T-helper 17 cell (primary cell): Measurements from ENCODE around the gene CYB5R3. TPM values are rescaled to one million over a fixed set of nuclear protein-coding genes. Genes with fewer than 3 reads are reported as not detected.

Experiments used
- ATAC-seq: fragments of 150-1000 bp; cut with Tn5 transposase; 2 replicates; pipeline ENCODE4 v1.10.0; 2021; ENCODE audit warnings: mild to moderate bottlenecking, moderate library complexity
- DNase-seq, 3 donors: peaks; one replicate each; pipeline versions ENCODE4 v3.0.0 to v3.0.0-alpha.2; 2020 to 2021
- H3K9me3 ChIP-seq: one replicate; pipeline ENCODE4 v1.7.0; 2013; ENCODE audit warnings: low read length, mild to moderate bottlenecking; ENCODE audit not compliant: control insufficient read depth, poor library complexity, severe bottlenecking
- H3K27ac Mint-ChIP-seq: one replicate; pipeline ENCODE4 v1.8.0; 2022; ENCODE audit warnings: mild to moderate bottlenecking, moderate library complexity, mixed read lengths
- H3K27me3 Mint-ChIP-seq: one replicate; pipeline ENCODE4 v1.8.0; 2022; ENCODE audit warnings: mixed read lengths
- H3K36me3 Mint-ChIP-seq: one replicate; pipeline ENCODE4 v1.8.0; 2022; ENCODE audit warnings: low read depth, mixed read lengths
- H3K4me1 Mint-ChIP-seq: one replicate; pipeline ENCODE4 v1.8.0; 2022; ENCODE audit warnings: mild to moderate bottlenecking, mixed read lengths
- H3K4me3 Mint-ChIP-seq: one replicate; pipeline ENCODE4 v1.8.0; 2022; ENCODE audit warnings: mild to moderate bottlenecking, moderate library complexity, mixed read lengths
- total RNA-seq, 4 donors: library from RNA in 2 of 4; stranded (reverse) in 2 of 4; gene quantifications; one replicate each; pipeline ENCODE4 v1.2.3 and lab custom pipeline; 2022 to 2026

The CYB5R3 gene
- total RNA-seq, 2 donors from 2014 or later, result 44.8 to 80.7 TPM

GRCh38 chr22:42645938-42646568 lies 3.1 kb downstream of the CYB5R3 start:
- no peak overlapping the region for H3K4me3 Mint-ChIP-seq
- DNase-seq, result no peak
- no peak for ATAC-seq
- H3K27me3 Mint-ChIP-seq, result no peaks in the 10 kb centered on the region
- peaks cover 2% of the 10 kb centered on the region for H3K36me3 Mint-ChIP-seq
- H3K9me3 ChIP-seq, result no peaks in the 10 kb centered on the region
- peaks cover 23% of the 10 kb centered on the region for H3K4me1 Mint-ChIP-seq
- H3K27ac Mint-ChIP-seq, result peak overlapping the region; percentile 43

- Mint-ChIP-seq H3K4me1 (peaks cover 23% of the 10 kb centered on the region), H3K36me3 (peaks cover 2% of the 10 kb centered on the region), H3K27me3 (no peaks in the 10 kb centered on the region), H3K27ac (peak overlapping the region; percentile 43), H3K4me3 (no peak overlapping the region)
- DNase-seq, result no peak
- no peak for ATAC-seq
- no peaks in the 10 kb centered on the region for H3K9me3 ChIP-seq
Measured at GRCh38 chr22:42645341-42645937, 3.8 kb downstream of the CYB5R3 start.

DNA sequence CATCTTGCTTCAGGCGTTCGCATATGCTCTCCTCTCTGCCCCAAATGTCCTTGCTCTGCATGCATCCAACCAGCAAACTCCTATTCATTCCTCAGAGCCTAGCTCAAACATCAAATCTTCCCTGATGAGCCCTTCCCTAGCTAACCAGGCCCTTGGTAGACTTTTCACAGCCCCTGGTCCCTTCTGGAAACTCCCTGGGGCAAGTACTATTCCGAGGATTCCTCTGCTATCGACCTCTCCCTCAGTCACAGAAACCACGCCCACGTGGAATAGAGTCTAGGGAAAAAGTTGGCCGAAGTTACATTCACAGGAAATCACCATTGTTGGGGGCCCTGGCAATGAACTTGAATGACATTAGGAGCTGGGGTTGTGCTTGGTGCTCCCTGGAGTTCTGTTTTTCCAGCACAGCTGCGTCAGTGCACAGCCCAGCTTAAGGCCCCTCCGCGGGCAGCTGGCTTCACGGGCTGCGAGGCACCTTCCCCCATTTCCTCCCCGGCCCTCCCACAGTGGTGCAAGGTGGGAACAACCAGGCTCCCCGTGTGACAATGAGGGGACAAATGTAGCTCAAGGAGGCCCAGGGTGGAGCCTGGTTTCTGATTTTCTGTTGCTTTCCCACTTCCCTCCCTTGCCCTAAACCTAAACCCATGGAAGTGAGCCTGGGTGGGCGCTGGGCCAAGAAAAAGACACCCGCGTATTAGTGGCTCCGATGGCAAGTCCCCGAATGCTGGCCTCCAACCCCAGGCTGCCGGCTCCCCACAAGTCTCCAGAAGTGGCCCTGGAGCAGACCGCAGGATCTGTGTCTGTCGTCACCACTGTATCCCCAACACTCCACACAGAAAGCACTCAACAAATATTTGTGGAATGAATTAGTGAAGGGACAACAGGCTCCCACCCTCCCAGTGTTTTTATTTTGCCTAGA lies 4.5 kb downstream of the CYB5R3 start:
- peaks cover 2% of the 10 kb centered on the region for H3K36me3 Mint-ChIP-seq
- H3K4me1 Mint-ChIP-seq, result peaks cover 23% of the 10 kb centered on the region
- H3K27me3 Mint-ChIP-seq, result no peaks in the 10 kb centered on the region
- no peaks in the 10 kb centered on the region for H3K9me3 ChIP-seq
- H3K4me3 Mint-ChIP-seq, result no peak overlapping the region
- no peak for DNase-seq
- H3K27ac Mint-ChIP-seq, result peak overlapping the region; percentile 86
- ATAC-seq, result no peak

- Mint-ChIP-seq H3K4me1 (peaks cover 23% of the 10 kb centered on the region), H3K4me3 (no peak overlapping the region), H3K27me3 (no peaks in the 10 kb centered on the region), H3K27ac (peak overlapping the region; percentile 86), H3K36me3 (peaks cover 2% of the 10 kb centered on the region)
- no peaks in the 10 kb centered on the region for H3K9me3 ChIP-seq
- ATAC-seq, result no peak
- DNase-seq, result no peak
Measured at GRCh38 chr22:42643634-42644421, 5.4 kb downstream of the CYB5R3 start.

DNA sequence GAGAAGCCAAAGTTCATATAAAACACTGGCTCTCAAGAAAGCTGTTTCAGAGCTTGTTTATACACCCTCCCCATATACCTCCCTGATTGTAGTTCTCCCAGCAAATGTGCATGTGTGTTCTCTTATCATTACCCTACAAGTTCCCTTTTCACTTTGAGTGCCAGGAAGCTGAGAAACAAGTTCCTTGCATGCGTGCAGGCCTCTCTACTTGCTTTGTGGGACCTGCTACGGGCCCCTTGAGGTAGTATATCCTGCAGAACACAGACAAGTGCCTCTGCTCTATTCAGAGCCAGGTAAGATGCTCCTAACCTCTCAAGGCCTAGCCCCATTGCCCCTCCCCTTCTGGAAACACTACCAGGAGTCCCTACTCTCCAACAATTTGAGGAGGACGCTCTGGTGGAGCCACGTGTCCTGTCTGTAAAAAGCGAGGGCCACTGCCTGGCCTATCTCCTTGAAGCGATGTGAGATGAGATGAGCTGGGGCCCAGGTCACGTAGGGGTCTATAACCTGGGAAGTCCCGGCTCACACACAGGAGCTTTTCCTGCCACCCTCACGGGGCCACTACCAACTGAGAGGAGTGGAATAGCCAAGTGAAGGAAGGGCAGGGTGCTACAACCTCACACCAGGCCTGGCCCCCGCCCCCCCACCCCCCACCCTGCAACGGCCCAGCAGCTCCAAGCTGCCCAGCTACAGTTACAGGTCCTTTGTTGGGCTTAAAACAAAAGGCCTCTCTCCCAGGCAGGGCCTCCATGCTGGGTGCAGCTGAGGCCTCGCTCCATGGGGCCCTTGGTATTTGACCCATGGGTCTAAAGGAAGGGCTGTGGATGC lies 6.2 kb downstream of the CYB5R3 start:
- no peak for ATAC-seq
- Mint-ChIP-seq H3K27me3 (no peaks in the 10 kb centered on the region), H3K4me1 (peaks cover 21% of the 10 kb centered on the region), H3K36me3 (no peaks in the 10 kb centered on the region), H3K27ac (no peak overlapping the region), H3K4me3 (no peak overlapping the region)
- no peaks in the 10 kb centered on the region for H3K9me3 ChIP-seq
- DNase-seq, result no peak

DNA sequence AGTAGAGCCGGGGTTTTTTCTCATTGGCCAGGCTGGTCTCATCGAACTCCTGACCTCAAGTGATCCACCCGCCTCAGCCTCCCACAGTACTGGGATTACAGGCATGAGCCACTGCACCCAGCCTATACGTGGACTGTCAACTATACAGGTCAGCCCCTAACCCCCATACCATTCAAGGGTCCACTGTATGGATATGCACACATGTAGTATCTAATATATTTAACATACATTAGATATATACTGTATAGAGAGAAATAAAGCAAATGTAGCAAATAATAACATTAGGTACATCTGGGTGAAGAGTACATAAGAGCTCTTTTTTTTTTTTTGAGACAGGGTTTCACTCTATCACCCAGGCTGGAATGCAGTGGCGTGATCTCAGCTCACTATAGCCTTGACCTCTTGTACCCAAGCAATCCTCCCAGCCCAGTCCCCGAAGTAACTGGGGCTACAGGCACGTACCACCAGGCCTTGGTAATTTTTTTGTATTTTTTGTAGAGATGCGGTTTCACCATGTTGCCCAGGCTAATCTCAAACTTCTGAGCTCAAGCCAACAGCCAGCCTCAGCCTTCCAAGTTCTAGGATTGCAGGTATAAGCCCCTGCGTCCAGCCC lies 7.3 kb downstream of the CYB5R3 start:
- H3K4me3 Mint-ChIP-seq, result no peak overlapping the region
- no peak for DNase-seq
- H3K9me3 ChIP-seq, result no peaks in the 10 kb centered on the region
- H3K4me1 Mint-ChIP-seq, result peaks cover 14% of the 10 kb centered on the region
- no peaks in the 10 kb centered on the region for H3K36me3 Mint-ChIP-seq
- no peak overlapping the region for H3K27ac Mint-ChIP-seq
- no peaks in the 10 kb centered on the region for H3K27me3 Mint-ChIP-seq
- ATAC-seq, result no peak

- ATAC-seq (no peak), DNase-seq (no peak)
- Mint-ChIP-seq H3K4me3 (no peak overlapping the region), H3K36me3 (no peaks in the 10 kb centered on the region), H3K4me1 (peaks cover 8% of the 10 kb centered on the region), H3K27me3 (no peaks in the 10 kb centered on the region), H3K27ac (no peak overlapping the region)
- H3K9me3 ChIP-seq, result no peaks in the 10 kb centered on the region
Measured at GRCh38 chr22:42639541-42640241, 9.5 kb downstream of the CYB5R3 start.

DNA sequence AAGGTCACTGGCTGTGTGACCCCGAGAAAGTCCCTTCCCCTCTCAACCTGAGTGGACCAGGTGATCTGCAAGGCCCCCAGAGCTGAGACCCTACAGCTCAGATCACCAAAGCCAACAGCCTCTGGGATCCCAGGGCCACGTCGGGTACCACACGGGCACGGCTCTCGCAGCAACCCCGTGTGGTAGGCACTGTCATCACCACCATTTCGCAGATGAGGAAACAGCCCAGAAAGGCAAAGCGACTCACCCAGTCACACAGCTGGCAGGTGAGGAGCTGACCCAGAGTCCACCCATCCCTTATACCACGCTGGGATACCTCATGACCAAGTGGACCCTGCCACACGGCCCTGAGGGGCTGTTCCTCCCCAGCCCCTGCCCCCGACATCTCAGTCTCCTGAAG lies 11.6 kb downstream of the CYB5R3 start:
- H3K4me1 Mint-ChIP-seq, result peaks cover 2% of the 10 kb centered on the region
- no peaks in the 10 kb centered on the region for H3K9me3 ChIP-seq
- DNase-seq (no peak), ATAC-seq (no peak)
- no peak overlapping the region for H3K27ac Mint-ChIP-seq
- no peaks in the 10 kb centered on the region for H3K27me3 Mint-ChIP-seq
- H3K36me3 Mint-ChIP-seq, result no peaks in the 10 kb centered on the region
- H3K4me3 Mint-ChIP-seq, result no peak overlapping the region

- H3K4me3 Mint-ChIP-seq, result no peak overlapping the region
- no peaks in the 10 kb centered on the region for H3K27me3 Mint-ChIP-seq
- peaks cover 1% of the 10 kb centered on the region for H3K4me1 Mint-ChIP-seq
- DNase-seq (no peak), ATAC-seq (no peak)
- H3K9me3 ChIP-seq, result no peaks in the 10 kb centered on the region
- H3K27ac Mint-ChIP-seq, result no peak overlapping the region
- H3K36me3 Mint-ChIP-seq, result no peaks in the 10 kb centered on the region
Measured at GRCh38 chr22:42636506-42636905, 12.7 kb downstream of the CYB5R3 start.

GRCh38 chr22:42635531-42635930 lies 13.7 kb downstream of the CYB5R3 start:
- no peak overlapping the region for H3K27ac Mint-ChIP-seq
- no peaks in the 10 kb centered on the region for H3K9me3 ChIP-seq
- no peaks in the 10 kb centered on the region for H3K27me3 Mint-ChIP-seq
- no peaks in the 10 kb centered on the region for H3K4me1 Mint-ChIP-seq
- H3K36me3 Mint-ChIP-seq, result no peaks in the 10 kb centered on the region
- ATAC-seq, result no peak
- DNase-seq, result no peak
- no peak overlapping the region for H3K4me3 Mint-ChIP-seq

GRCh38 chr22:42633013-42633412 lies 16.2 kb downstream of the CYB5R3 start:
- Mint-ChIP-seq H3K27me3 (no peaks in the 10 kb centered on the region), H3K4me3 (no peak overlapping the region), H3K27ac (no peak overlapping the region), H3K4me1 (no peaks in the 10 kb centered on the region), H3K36me3 (peaks cover 5% of the 10 kb centered on the region)
- ATAC-seq (no peak), DNase-seq (no peak)
- H3K9me3 ChIP-seq, result no peaks in the 10 kb centered on the region
